GM21528 (cell line): ENCODE data around the gene NPTX1.

Source experiments
- ATAC-seq: cut with Tn5 transposase; IDR thresholded peaks from one replicate; pipeline ENCODE4 v1.9.1; 2021; ENCODE audit warnings: mild to moderate bottlenecking, moderate library complexity; ENCODE audit not compliant: unreplicated experiment, low FRiP score

The NPTX1 gene

GRCh38 chr17:80447790-80448189 lies 28.6 kb downstream of the NPTX1 start:
- no peak for ATAC-seq

DNA sequence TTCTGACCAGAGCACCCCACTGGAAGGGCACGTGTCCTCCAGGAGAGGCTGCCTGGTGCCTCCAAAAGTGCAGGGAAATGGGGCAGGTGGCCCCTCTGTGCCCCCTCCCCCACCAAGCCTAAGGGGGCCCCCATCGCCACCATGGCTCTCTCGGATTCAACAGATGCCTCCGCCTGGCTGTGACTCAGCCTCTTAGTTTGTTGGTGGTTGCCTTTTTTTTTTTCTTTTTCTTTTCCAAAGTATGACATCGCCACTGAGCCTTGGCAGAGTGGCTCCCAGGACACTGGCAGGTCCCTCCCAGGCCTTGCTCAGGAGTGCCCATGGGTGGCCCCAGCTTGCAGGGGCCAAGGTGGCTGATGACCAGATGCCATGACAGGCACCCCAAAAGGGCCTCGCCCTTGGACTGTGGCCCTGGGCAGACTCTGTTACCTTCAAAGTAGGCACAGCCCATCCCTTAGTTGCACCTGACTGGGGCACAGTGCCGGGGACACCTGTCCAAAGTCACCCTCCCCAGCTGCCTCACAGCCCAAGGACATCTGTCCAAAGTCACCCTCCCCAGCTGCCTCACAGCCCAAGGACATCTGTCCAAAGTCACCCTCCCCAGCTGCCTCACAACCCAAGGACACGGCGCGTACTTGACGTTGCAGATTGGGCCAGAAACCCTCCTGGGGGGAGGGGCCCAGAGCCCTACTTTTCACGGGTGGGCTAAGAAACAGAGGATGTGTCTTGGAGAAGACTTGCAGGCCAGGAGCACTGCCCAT lies 29.6 kb downstream of the NPTX1 start:
- ATAC-seq = no peak

GRCh38 chr17:80445726-80446110 lies 30.7 kb downstream of the NPTX1 start:
- no peak for ATAC-seq

- no peak for ATAC-seq
These were observed 31.2 kb downstream of the NPTX1 start for GRCh38 chr17:80445007-80445725.

DNA sequence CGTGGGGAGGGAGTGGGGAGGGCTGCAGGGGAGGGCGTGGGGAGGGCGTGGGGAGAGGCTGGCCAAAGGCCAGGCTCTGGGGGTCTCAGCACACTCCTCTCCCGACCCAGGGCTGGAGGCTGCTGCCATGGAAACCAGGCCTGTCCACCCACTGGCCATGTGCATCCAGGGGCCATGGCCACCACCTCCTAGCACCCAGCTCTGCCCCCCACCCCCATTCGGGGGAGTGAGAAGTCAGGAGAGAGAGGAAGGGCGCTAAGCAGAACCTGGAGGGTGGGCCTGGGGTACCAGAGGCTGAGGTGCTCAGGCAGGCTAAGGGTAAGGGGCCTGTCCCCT lies 31.8 kb downstream of the NPTX1 start:
- ATAC-seq = no peak

DNA sequence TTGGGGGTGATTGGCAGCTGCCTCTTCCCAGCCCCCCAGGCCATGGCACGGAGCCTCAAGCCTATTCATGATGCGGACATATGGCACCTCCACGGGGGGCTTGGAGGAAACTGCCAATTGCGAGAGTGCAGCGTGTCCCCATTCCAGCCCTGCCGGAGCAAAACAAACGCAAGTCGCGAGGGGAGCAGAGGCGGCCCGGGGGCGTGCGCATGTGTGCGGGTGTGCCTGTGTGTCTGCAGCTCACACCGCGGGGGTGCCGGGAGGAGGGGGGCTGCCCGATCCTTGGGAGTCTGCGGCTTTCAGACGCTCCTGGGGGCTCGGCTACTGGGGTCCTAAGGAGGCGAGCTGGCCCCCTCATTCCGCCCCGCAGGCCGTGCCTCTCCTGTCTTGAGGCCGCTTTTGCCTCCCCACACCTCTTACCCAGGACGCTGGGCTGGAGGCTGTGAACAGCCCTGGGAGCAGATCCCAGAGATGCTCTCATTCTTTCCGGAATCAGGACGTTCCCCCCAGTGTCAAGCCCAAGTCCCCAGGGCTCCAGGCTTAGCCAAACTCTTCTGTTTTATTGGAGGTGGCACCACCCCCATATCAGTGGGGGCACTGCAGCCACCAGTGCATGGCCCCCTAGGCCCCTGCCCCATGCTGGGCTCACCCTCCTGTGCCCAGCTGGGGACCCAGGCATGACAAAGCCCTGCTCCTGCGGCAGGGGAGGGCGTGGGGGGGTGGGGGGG lies 32.3 kb downstream of the NPTX1 start:
- ATAC-seq = no peak

GRCh38 chr17:80443498-80443897 lies 32.9 kb downstream of the NPTX1 start:
- no peak for ATAC-seq

- ATAC-seq = no peak
These were observed 33.6 kb downstream of the NPTX1 start for GRCh38 chr17:80442764-80443163.

GRCh38 chr17:80442323-80442659 lies 34.1 kb downstream of the NPTX1 start:
- ATAC-seq = no peak

DNA sequence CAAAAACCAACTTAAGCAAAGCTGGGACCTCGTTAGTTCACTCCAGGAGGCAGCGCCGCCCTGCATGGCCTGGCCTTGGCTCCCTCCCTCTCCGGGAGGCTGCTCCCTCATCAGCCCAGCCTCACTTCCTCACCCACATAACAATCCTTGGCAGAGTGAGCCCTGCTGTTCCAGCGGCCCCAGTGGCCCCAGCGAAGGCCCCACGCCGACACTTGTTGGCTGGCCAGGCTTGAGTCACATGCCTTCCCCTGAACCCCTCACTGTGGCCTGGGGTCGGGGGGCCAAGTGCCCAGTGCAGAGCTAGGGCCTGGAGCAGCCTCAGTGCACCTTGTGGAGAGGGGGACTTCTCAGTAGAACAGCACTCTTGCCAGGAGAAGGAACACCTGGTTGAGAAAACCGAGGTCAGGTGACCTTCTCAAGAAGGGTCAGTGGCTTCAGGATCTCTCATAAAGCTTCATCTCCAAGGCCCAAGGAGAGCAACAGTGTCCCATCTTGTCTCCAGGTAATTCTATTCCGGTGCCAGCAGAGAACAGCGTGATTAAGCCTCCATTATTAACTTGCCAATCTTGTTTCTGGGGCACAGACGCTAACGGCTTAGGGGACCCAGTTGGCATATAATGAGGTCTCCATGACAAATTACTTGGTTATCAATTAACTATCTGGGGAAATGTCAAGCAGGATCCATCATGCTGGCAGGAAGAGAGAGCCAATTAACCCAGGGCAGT lies 34.6 kb downstream of the NPTX1 start:
- ATAC-seq = no peak

DNA sequence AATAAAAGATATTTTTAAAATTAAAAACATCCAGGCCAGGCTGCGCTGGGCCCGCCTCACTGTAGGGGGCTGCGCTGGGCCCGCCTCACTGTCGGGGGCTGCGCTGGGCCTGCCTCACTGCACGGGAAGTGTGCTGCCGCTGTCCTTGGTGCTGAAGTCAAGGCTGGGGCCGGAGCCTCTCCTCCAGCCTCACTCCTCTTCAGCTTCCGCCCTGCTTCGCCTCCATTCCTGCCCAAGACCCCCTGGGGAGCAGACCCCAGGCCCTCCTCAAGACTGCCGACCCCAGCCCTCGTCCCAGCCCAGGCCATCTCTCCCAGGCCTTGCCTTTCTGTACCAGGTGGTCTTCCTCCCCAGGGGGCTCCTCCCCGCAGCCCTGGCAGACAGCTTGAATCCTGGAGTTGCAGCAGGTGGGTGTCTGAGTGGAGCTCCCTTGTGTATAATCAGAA lies 35.3 kb downstream of the NPTX1 start:
- no peak for ATAC-seq

DNA sequence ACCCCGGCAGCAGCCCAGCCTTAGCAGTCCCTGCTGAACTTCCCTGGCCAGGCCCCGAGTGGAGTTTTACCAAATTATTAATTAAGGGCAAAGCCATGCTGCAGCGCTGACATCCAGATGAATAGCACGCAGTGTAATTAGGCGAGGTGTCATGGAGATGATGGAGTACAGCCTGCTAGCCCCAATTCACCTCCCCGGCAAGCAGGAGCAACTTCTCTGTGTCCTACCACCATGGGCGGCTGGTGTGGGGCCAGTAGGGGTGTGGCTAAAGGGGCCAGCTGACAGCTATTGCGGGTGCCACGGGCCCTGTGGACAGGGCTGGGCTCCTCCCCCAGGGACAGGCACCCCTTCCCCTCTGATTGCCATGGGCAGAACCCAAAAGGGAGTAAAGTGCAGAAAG lies 36.9 kb downstream of the NPTX1 start:
- no peak for ATAC-seq

GRCh38 chr17:80438806-80439205 lies 37.6 kb downstream of the NPTX1 start:
- no peak for ATAC-seq

GRCh38 chr17:80437532-80437931 lies 38.9 kb downstream of the NPTX1 start:
- ATAC-seq = no peak

- no peak for ATAC-seq
These were observed 42.3 kb downstream of the NPTX1 start for GRCh38 chr17:80433916-80434666.

GRCh38 chr17:80432961-80433550 lies 43.4 kb downstream of the NPTX1 start:
- ATAC-seq = no peak

- ATAC-seq = no peak
These were observed 44.0 kb downstream of the NPTX1 start for GRCh38 chr17:80432350-80432955.

DNA sequence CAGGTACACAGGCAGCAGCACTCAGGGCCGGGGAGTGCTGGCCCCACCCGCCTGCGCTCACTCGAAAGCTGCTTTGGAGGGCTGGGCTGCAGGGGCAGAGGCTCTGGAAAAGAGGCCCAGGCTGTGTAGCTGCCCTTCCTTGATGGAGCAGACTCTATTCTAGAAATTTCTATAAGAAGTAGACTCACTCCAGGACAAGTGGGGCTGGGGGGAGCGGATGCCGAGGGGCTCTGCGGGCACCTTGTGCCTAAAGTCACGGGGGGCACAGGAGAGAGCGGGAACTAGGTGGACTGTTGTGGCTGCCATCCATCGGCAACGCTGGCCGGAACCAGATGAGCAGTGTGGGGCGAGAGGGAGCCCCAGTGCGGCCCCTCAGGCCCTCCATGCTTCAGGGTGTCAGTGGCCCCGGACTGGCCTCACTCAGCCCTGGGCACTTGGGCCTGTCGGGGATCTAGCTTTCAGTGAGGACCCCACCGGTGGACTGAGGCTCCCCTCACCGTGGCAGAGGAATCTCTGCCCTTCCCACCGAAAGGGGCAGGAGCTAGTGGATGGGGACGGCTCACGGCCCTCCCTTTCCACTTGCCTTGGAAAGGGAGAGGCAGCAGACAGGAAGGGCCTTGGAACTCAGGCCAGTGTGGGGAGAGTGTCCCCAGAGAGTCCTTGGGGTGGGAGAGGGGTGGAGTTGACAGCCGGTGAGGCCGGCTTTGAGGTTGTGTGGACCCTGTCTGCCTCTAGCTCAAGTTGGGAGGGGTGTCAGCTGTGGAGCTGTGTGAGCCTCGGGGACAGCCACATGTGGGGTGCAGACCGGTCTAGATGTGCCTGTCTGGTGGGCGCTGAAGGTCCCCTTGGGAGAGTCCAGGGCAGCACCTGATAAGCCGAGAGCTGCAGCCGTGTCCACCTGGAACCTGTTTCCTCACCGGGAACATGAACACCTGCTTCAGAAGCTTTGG lies 44.9 kb downstream of the NPTX1 start:
- ATAC-seq = no peak
